Keratinocyte (primary cell): ENCODE measurements around the gene ACTL6A. TPM values are rescaled to one million over a fixed set of nuclear protein-coding genes. Genes with fewer than 3 reads are reported as not detected.

Experiments
- DNase-seq: peaks from one replicate; pipeline ENCODE4 v3.0.0-alpha.2; 2011; ENCODE audit warnings: low read depth, missing footprints, low spot score
- FAIRE-seq: peaks from 2 replicates; lab custom pipeline; 2011; peaks lifted over from hg19 to GRCh38; lab: Jason Lieb, UNC
- H2AFZ ChIP-seq: 2 replicates; pipeline ENCODE4 v1.6.0; 2012; ENCODE audit warnings: low read length, control low read depth, inconsistent platforms; ENCODE audit not compliant: control insufficient read depth
- H3K27ac ChIP-seq: 2 replicates; pipeline ENCODE4 v1.5.1; 2011; ENCODE audit warnings: low read length; ENCODE audit not compliant: control insufficient read depth, insufficient read depth
- H3K27me3 ChIP-seq: 3 replicates; pipeline ENCODE4 v1.6.0; 2011; ENCODE audit warnings: low read length; ENCODE audit not compliant: control insufficient read depth, insufficient read depth; ENCODE audit errors: extremely low read depth
- H3K36me3 ChIP-seq, 2 experiments: 2 replicates in 1 of 2; 3 replicates in 1 of 2; pipeline ENCODE4 v1.5.1; 2011; ENCODE audit warnings: low read length in 2 of 2, mild to moderate bottlenecking in 1 of 2; ENCODE audit not compliant: control insufficient read depth in 2 of 2, insufficient read depth in 2 of 2; ENCODE audit errors: extremely low read depth in 1 of 2
- H3K4me1 ChIP-seq: 3 replicates; pipeline ENCODE4 v1.5.1; 2011; ENCODE audit warnings: low read length; ENCODE audit not compliant: control insufficient read depth, insufficient read depth; ENCODE audit errors: extremely low read depth
- H3K4me2 ChIP-seq: 3 replicates; pipeline ENCODE4 v1.6.0; 2011; ENCODE audit warnings: low read depth, low read length; ENCODE audit not compliant: control insufficient read depth, insufficient read depth; ENCODE audit errors: extremely low read depth
- H3K4me3 ChIP-seq, 3 experiments: fragments of 200-600 bp in 1 of 3; sonication (generic) in 1 of 3; 2 replicates in 2 of 3; 3 replicates in 1 of 3; pipeline ENCODE4 v1.5.1; 2011 to 2016; ENCODE audit warnings: low read length in 3 of 3, mild to moderate bottlenecking in 3 of 3, control low read depth in 2 of 3, inconsistent platforms in 1 of 3, low read depth in 1 of 3, mixed read lengths in 1 of 3, mixed run types in 1 of 3, moderate library complexity in 1 of 3; ENCODE audit not compliant: control insufficient read depth in 2 of 3, insufficient read depth in 2 of 3; ENCODE audit errors: extremely low read depth in 1 of 3
- H3K79me2 ChIP-seq: 2 replicates; pipeline ENCODE4 v1.6.0; 2012; ENCODE audit warnings: low read length; ENCODE audit not compliant: control insufficient read depth, insufficient read depth
- H3K9ac ChIP-seq: 3 replicates; pipeline ENCODE4 v1.6.0; 2011; ENCODE audit warnings: low read length; ENCODE audit not compliant: control insufficient read depth, insufficient read depth; ENCODE audit errors: extremely low read depth
- H3K9me1 ChIP-seq: 3 replicates; pipeline ENCODE4 v1.6.0; 2011; ENCODE audit warnings: low read length; ENCODE audit not compliant: control insufficient read depth, insufficient read depth; ENCODE audit errors: extremely low read depth
- H3K9me3 ChIP-seq: 2 replicates; pipeline ENCODE4 v1.5.1; 2012; ENCODE audit warnings: low read depth, low read length; ENCODE audit not compliant: control insufficient read depth
- H4K20me1 ChIP-seq: 3 replicates; pipeline ENCODE4 v1.6.0; 2011; ENCODE audit warnings: low read length; ENCODE audit not compliant: control insufficient read depth, insufficient read depth; ENCODE audit errors: extremely low read depth
- EZH2 ChIP-seq: IDR thresholded peaks from one replicate; pipeline ENCODE4 v1.6.1; 2012; ENCODE audit warnings: inconsistent platforms, mild to moderate bottlenecking, low read length, moderate library complexity
- dilution Hi-C: fragments of 300-500 bp; cut with MboI; formaldehyde crosslinking; loops from one replicate; pipeline ENCODE4 v1.7.0; 2020; ENCODE audit warnings: low sequenced_read_pairs; ENCODE audit not compliant: extremely low pct_ligation_motif_present
- polyA plus RNA-seq, 5 experiments: library from polyadenylated mRNA; depleted of rRNA in 3 of 5; stranded (reverse) in 3 of 5; stranded (forward) in 1 of 5; unstranded in 1 of 5; fragments of >200 nt; gene quantifications; 1 replicate in 1 of 5; 2 replicates in 3 of 5; 3 replicates in 1 of 5; pipeline versions ENCODE4 v1.2.1 to v1.2.3, GENCODE V29; 2011 to 2012; ENCODE audit warnings: missing spikeins in 2 of 5, low read depth in 1 of 5, low replicate concordance in 1 of 5
- TF ChIP-seq, protein P1 (sequence below), 3 experiments: IDR thresholded peaks in 1 of 3; conservative IDR thresholded peaks in 1 of 3; optimal IDR thresholded peaks in 1 of 3; 2 replicates in 2 of 3; 3 replicates in 1 of 3; pipeline versions ENCODE3 to v1.5.1; 2011; ENCODE audit warnings: low read length in 3 of 3, mild to moderate bottlenecking in 3 of 3, moderate library complexity in 2 of 3, control low read depth in 1 of 3, inconsistent platforms in 1 of 3; ENCODE audit not compliant: insufficient read depth in 2 of 3; ENCODE audit errors: extremely low read depth in 1 of 3

ACTL6A gene
- polyA plus RNA-seq, 1 donor (not counting 4 experiments of a cell fraction or from before 2014, with no cell fraction given): 106 TPM

DNA sequence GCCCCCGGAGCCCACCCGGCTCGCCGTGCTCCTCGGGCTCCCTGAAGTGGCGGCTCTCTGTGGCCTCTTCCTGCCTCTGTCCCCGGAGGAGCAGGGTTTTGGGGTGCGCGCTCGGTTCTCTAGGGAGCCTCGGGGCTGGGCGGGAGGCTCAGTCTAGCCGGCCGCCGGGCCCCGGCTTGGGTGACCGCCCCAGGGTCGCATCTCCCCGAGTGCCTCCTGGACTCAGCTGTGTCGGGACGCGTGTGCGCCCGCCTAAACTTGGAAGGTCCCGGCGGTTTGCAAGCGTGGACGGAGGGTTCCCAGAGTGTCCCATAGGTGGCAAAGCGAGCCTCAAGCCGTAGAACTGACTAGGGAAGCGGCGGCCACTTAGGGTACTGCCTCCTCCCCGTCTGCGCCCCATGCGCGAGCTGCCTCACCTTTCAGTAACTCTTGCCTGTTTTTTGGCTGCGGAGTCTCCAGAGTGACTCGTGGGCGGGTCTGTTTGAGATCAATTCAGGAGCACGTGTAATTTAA, 601 bp downstream of the ACTL6A start:
- Histone ChIP-seq H3K9ac (peak overlapping the region; percentile 89), H3K36me3 (no peaks in the 10 kb centered on the region), H3K4me1 (peaks cover 11% of the 10 kb centered on the region), H2AFZ (peak overlapping the region; percentile 75), H3K4me3 (peak overlapping the region; percentile 75 to 90 (median 86)), H3K27ac (peak overlapping the region; percentile 66), H3K4me2 (peak overlapping the region; percentile 94), H3K9me3 (no peaks in the 10 kb centered on the region), H4K20me1 (no peaks in the 10 kb centered on the region), H3K9me1 (no peaks in the 10 kb centered on the region), H3K27me3 (no peaks in the 10 kb centered on the region), H3K79me2 (peaks cover 48% of the 10 kb centered on the region)
- dilution Hi-C loops: no loop called here
- TF ChIP-seq, protein P1, sequence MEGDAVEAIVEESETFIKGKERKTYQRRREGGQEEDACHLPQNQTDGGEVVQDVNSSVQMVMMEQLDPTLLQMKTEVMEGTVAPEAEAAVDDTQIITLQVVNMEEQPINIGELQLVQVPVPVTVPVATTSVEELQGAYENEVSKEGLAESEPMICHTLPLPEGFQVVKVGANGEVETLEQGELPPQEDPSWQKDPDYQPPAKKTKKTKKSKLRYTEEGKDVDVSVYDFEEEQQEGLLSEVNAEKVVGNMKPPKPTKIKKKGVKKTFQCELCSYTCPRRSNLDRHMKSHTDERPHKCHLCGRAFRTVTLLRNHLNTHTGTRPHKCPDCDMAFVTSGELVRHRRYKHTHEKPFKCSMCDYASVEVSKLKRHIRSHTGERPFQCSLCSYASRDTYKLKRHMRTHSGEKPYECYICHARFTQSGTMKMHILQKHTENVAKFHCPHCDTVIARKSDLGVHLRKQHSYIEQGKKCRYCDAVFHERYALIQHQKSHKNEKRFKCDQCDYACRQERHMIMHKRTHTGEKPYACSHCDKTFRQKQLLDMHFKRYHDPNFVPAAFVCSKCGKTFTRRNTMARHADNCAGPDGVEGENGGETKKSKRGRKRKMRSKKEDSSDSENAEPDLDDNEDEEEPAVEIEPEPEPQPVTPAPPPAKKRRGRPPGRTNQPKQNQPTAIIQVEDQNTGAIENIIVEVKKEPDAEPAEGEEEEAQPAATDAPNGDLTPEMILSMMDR (optimal IDR thresholded peaks at IDR 0.05 in 1 of 3, IDR thresholded peaks at IDR 0.05 in 1 of 3, conservative IDR thresholded peaks at IDR 0.05 in 1 of 3; ENCODE audit: extremely low read depth in 1 of 3, insufficient read depth in 2 of 3, low read length in 3 of 3): peak; percentile 26 to 72 (median 52)
- no peak for TF ChIP-seq EZH2
- FAIRE-seq (no peak), DNase-seq (no peak)

DNA sequence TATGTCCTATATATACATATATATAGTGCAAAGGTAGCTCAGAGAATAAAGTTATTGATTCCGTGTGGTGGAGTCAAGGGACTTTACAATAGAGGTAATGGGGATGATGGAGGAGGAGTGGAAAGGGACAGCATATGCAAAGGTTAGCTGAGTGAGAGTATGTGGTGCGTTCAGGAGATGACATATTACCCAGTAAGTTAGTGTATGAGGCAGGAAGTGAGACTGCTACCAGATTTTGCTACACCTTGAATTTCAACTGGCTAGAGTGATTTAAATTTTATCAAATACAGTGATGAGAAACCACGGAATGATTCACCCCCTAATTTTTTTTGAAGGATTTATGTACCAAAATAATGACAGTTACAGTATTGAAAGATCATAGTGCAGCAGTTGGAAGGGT, 2.8 kb downstream of the ACTL6A start:
- Histone ChIP-seq H3K79me2 (peaks cover 53% of the 10 kb centered on the region), H4K20me1 (no peaks in the 10 kb centered on the region), H3K4me1 (peaks cover 11% of the 10 kb centered on the region), H3K4me3 (no peak overlapping the region), H3K9me3 (no peaks in the 10 kb centered on the region), H3K9ac (no peak overlapping the region), H3K9me1 (no peaks in the 10 kb centered on the region), H3K36me3 (peaks cover 0 to 5% of the 10 kb centered on the region in 2 experiments), H3K27ac (no peak overlapping the region), H3K27me3 (no peaks in the 10 kb centered on the region), H3K4me2 (no peak overlapping the region), H2AFZ (no peak overlapping the region)
- no peak for DNase-seq
- no peak for FAIRE-seq
- dilution Hi-C loops: no loop called here
- TF ChIP-seq, protein P1 (optimal IDR thresholded peaks at IDR 0.05 in 1 of 3, IDR thresholded peaks at IDR 0.05 in 1 of 3, conservative IDR thresholded peaks at IDR 0.05 in 1 of 3; ENCODE audit: extremely low read depth in 1 of 3, insufficient read depth in 2 of 3, low read length in 3 of 3): no peak
- no peak for TF ChIP-seq EZH2
